HCT116 (cell line): ENCODE data around the gene COL23A1. TPM values are rescaled to one million over a fixed set of nuclear protein-coding genes. Genes with fewer than 3 reads are reported as not detected.

Source experiments
- ATAC-seq: fragments of 200-7000 bp; cut with Tn5 transposase; 2 replicates; pipeline ENCODE4 v1.9.1; 2020; ENCODE audit warnings: mild to moderate bottlenecking, moderate library complexity
- BruUV-seq: library from RNA; stranded (reverse); fragments of 400-500 nt; replicated peaks from 2 replicates; lab custom pipeline; 2021; lab: Mats Ljungman, UMichigan
- CTCF ChIA-PET: fragments of 300-600 bp; sonication (Branson Sonifier 250); formaldehyde crosslinking; loops from one replicate; lab custom pipeline; 2021; ENCODE audit warnings: antibody characterized with exemption; lab: Charles Lee
- POLR2A ChIA-PET: fragments of 300-600, 350-600 bp; sonication (Branson Sonifier 250); formaldehyde crosslinking; loops from one replicate; lab custom pipeline; 2021; ENCODE audit warnings: antibody characterized with exemption; lab: Charles Lee
- RAD21 ChIA-PET, 2 experiments: fragments of 300-600 bp; sonication (Branson Sonifier 250); formaldehyde crosslinking; loops; one replicate each; lab custom pipeline; 2023; ENCODE audit warnings: low total read pairs in 2 of 2; ENCODE audit not compliant: uncharacterized antibody in 2 of 2, unreplicated experiment in 2 of 2, low non-redundant PET in 1 of 2; lab: Charles Lee
- DNase-seq: peaks from one replicate; pipeline ENCODE4 v3.0.0-alpha.2; 2010; ENCODE audit warnings: low read depth, low spot score
- H2AFZ ChIP-seq: fragments of 200-600 bp; shearing (Covaris generic), sonication (generic); 2 replicates; pipeline ENCODE4 v1.6.1; 2017; ENCODE audit warnings: low read depth, mixed run types, mixed read lengths, antibody characterized with exemption, low read length; ENCODE audit not compliant: poor library complexity, severe bottlenecking
- H3K27ac ChIP-seq: 2 replicates; pipeline ENCODE4 v1.5.1; 2012; ENCODE audit warnings: low read depth, low read length
- H3K27me3 ChIP-seq: fragments of 200-600 bp; sonication (generic); 2 replicates; pipeline ENCODE4 v1.6.1; 2016; ENCODE audit warnings: mixed run types, low read length, mixed read lengths; ENCODE audit not compliant: insufficient read depth
- H3K36me3 ChIP-seq, 2 experiments: fragments of 200-500 bp in 1 of 2; fragments of 200-600 bp in 1 of 2; sonication (Bioruptor generic) in 1 of 2; sonication (generic) in 1 of 2; 2 replicates each; pipeline versions ENCODE4 v1.5.1 to v1.6.1; 2014 to 2016; ENCODE audit warnings: low read length in 2 of 2, inconsistent platforms in 1 of 2, mixed read lengths in 1 of 2, mixed run types in 1 of 2; ENCODE audit not compliant: insufficient read depth in 2 of 2, control insufficient read depth in 1 of 2
- H3K4me1 ChIP-seq, 2 experiments: fragments of 200-600 bp in 1 of 2; sonication (generic) in 1 of 2; 2 replicates each; pipeline versions ENCODE4 v1.5.1 to v1.6.1; 2012 to 2017; ENCODE audit warnings: low read length in 2 of 2, inconsistent platforms in 1 of 2, mild to moderate bottlenecking in 1 of 2, mixed read lengths in 1 of 2, mixed run types in 1 of 2, moderate library complexity in 1 of 2; ENCODE audit not compliant: insufficient read depth in 2 of 2, control insufficient read depth in 1 of 2
- H3K4me2 ChIP-seq: fragments of 200-600 bp; sonication (generic); 2 replicates; pipeline ENCODE4 v1.6.1; 2017; ENCODE audit warnings: mixed run types, low read length, mixed read lengths
- H3K4me3 ChIP-seq, 2 experiments: fragments of 200-600 bp in 1 of 2; sonication (generic) in 1 of 2; replicated peaks in 1 of 2; 2 replicates each; pipeline ENCODE4 v1.5.1; 2011 to 2016; ENCODE audit warnings: low read length in 2 of 2, control low read depth in 1 of 2, low read depth in 1 of 2, mild to moderate bottlenecking in 1 of 2, mixed read lengths in 1 of 2, mixed run types in 1 of 2
- H3K79me2 ChIP-seq: fragments of 200-600 bp; sonication (generic); 2 replicates; pipeline ENCODE4 v1.6.1; 2017; ENCODE audit warnings: mild to moderate bottlenecking, mixed run types, low read length, moderate library complexity, mixed read lengths; ENCODE audit not compliant: insufficient read depth
- H3K9ac ChIP-seq: fragments of 200-600 bp; sonication (generic); 2 replicates; pipeline ENCODE4 v1.6.1; 2016; ENCODE audit warnings: low read length, mixed read lengths
- H3K9me2 ChIP-seq: fragments of 200-600 bp; sonication (generic), shearing (Covaris generic); 2 replicates; pipeline ENCODE4 v1.6.1; 2017; ENCODE audit warnings: mixed run types, mild to moderate bottlenecking, moderate library complexity; ENCODE audit not compliant: insufficient read depth
- H3K9me3 ChIP-seq, 2 experiments: fragments of 200-500 bp in 1 of 2; fragments of 200-600 bp in 1 of 2; sonication (Bioruptor generic) in 1 of 2; sonication (generic) in 1 of 2; 2 replicates each; pipeline ENCODE4 v1.6.1; 2014 to 2017; ENCODE audit warnings: low read length in 2 of 2, mixed read lengths in 2 of 2, inconsistent platforms in 1 of 2, low read depth in 1 of 2, mild to moderate bottlenecking in 1 of 2, mixed run types in 1 of 2, moderate library complexity in 1 of 2; ENCODE audit not compliant: control insufficient read depth in 1 of 2, insufficient read depth in 1 of 2
- H4K20me1 ChIP-seq: fragments of 200-600 bp; sonication (generic), shearing (Covaris generic); 2 replicates; pipeline ENCODE4 v1.6.1; 2017; ENCODE audit warnings: mixed run types, mild to moderate bottlenecking, moderate library complexity; ENCODE audit not compliant: insufficient read depth
- CBX3 ChIP-seq: IDR thresholded peaks from 2 replicates; pipeline ENCODE4 v1.6.1; 2012; ENCODE audit warnings: low read depth
- EGR1 ChIP-seq: IDR thresholded peaks from 2 replicates; pipeline ENCODE4 v1.6.1; 2012; ENCODE audit warnings: low read depth
- ELF1 ChIP-seq: IDR thresholded peaks from 2 replicates; pipeline ENCODE4 v1.6.1; 2012; ENCODE audit warnings: low read depth, borderline replicate concordance
- EZH2 ChIP-seq: fragments of 200-600 bp; sonication (generic); IDR thresholded peaks from 2 replicates; pipeline ENCODE4 v1.6.1; 2017; ENCODE audit warnings: antibody characterized with exemption, mixed run types
- EZH2phosphoT487 ChIP-seq: fragments of 200-600 bp; IDR thresholded peaks from 2 replicates; pipeline ENCODE4 v1.6.1; 2018; ENCODE audit warnings: antibody characterized with exemption, borderline replicate concordance
- FOSL1 ChIP-seq: IDR thresholded peaks from 2 replicates; pipeline ENCODE4 v1.6.1; 2012; ENCODE audit warnings: low read depth
- JUND ChIP-seq: IDR thresholded peaks from 2 replicates; pipeline ENCODE4 v1.6.1; 2012
- POLR2A ChIP-seq: IDR thresholded peaks from 2 replicates; pipeline ENCODE4 v1.7.0; 2011; ENCODE audit warnings: borderline replicate concordance; ENCODE audit not compliant: insufficient read depth, insufficient read length; ENCODE audit errors: extremely low read depth
- REST ChIP-seq: IDR thresholded peaks from 2 replicates; pipeline ENCODE4 v1.6.1; 2012; ENCODE audit warnings: low read depth
- SIN3A ChIP-seq: IDR thresholded peaks from 2 replicates; pipeline ENCODE4 v1.6.1; 2012; ENCODE audit warnings: low read depth
- SP1 ChIP-seq: IDR thresholded peaks from 2 replicates; pipeline ENCODE4 v1.6.1; 2012; ENCODE audit warnings: low read depth
- YY1 ChIP-seq: IDR thresholded peaks from 2 replicates; pipeline ENCODE4 v1.6.1; 2011; ENCODE audit warnings: low read length, low read depth, moderate library complexity, mild to moderate bottlenecking; ENCODE audit not compliant: insufficient replicate concordance; ENCODE audit errors: extremely low read depth
- ZFX ChIP-seq: fragments of 450-650 bp; IDR thresholded peaks from 2 replicates; pipeline ENCODE4 v1.6.1; 2017
- ZNF274 ChIP-seq: fragments of 200-500 bp; sonication (Bioruptor generic); IDR thresholded peaks from 2 replicates; pipeline ENCODE4 v1.6.1; 2014; ENCODE audit warnings: mild to moderate bottlenecking, low read depth, low read length, inconsistent platforms
- intact Hi-C: fragments of 100-400 bp; cut with micrococcal nuclease; formaldehyde crosslinking; loops from 2 replicates; pipeline ENCODE4 v1.10.0; 2022
- total RNA-seq: library from RNA; stranded (reverse); gene quantifications from one replicate; pipeline ENCODE4 v1.2.1, GENCODE V29; 2021; ENCODE audit not compliant: unreplicated experiment
- TF ChIP-seq, protein P1 (sequence below): IDR thresholded peaks from 2 replicates; pipeline ENCODE4 v1.6.1; 2012
- TF ChIP-seq, protein P2 (sequence below), 3 experiments: fragments of 200-600 bp in 1 of 3; sonication (generic) in 1 of 3; IDR thresholded peaks in 2 of 3; conservative IDR thresholded peaks in 1 of 3; 2 replicates each; pipeline ENCODE4 v1.5.1; 2012 to 2017; ENCODE audit warnings: low read depth in 2 of 3, low read length in 2 of 3, antibody characterized with exemption in 1 of 3, borderline replicate concordance in 1 of 3, control low read depth in 1 of 3, mild to moderate bottlenecking in 1 of 3, mixed read lengths in 1 of 3, mixed run types in 1 of 3, moderate library complexity in 1 of 3; ENCODE audit not compliant: insufficient read depth in 1 of 3

COL23A1 gene
- total RNA-seq, 1 experiment from 2014 or later, result not detected

GRCh38 chr5:178323961-178324360 is 266.2 kb downstream of the COL23A1 start:
- no peak overlapping the region for H3K4me2 ChIP-seq
- H3K9ac ChIP-seq, result no peak overlapping the region
- no TSS peak for BruUV-seq
- DNase-seq (no peak), ATAC-seq (no peak)
- no peaks in the 10 kb centered on the region for H3K79me2 ChIP-seq
- CTCF ChIA-PET, result no interaction called here
- RAD21 ChIA-PET, result no interaction called here
- intact Hi-C loops, result no loop called here
- no peak overlapping the region for H3K4me3 ChIP-seq
- POLR2A ChIA-PET, result no interaction called here
- no peak overlapping the region for H3K27ac ChIP-seq
- no peak overlapping the region for H2AFZ ChIP-seq
- no peaks in the 10 kb centered on the region for H3K9me2 ChIP-seq
- H3K4me1 ChIP-seq, result no peaks in the 10 kb centered on the region
- H3K27me3 ChIP-seq, result no peaks in the 10 kb centered on the region
- H3K36me3 ChIP-seq, result no peaks in the 10 kb centered on the region
- H3K9me3 ChIP-seq, result no peaks in the 10 kb centered on the region
- H4K20me1 ChIP-seq, result no peaks in the 10 kb centered on the region
- TF ChIP-seq, protein P1, sequence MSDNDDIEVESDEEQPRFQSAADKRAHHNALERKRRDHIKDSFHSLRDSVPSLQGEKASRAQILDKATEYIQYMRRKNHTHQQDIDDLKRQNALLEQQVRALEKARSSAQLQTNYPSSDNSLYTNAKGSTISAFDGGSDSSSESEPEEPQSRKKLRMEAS, result no peak
- TF ChIP-seq ZFX, result no peak
- TF ChIP-seq CBX3, result no peak
- no peak for TF ChIP-seq SP1
- no peak for TF ChIP-seq EZH2
- no peak for TF ChIP-seq EZH2phosphoT487
- TF ChIP-seq, all 23 proteins: peak for 0

GRCh38 chr5:178323541-178323865 is 266.7 kb downstream of the COL23A1 start:
- BruUV-seq, result no TSS peak
- H2AFZ ChIP-seq, result no peak overlapping the region
- intact Hi-C loops, result no loop called here
- TF ChIP-seq REST, result no peak
- TF ChIP-seq JUND, result no peak
- no peak for TF ChIP-seq FOSL1
- TF ChIP-seq ZFX, result no peak
- TF ChIP-seq, protein P2, sequence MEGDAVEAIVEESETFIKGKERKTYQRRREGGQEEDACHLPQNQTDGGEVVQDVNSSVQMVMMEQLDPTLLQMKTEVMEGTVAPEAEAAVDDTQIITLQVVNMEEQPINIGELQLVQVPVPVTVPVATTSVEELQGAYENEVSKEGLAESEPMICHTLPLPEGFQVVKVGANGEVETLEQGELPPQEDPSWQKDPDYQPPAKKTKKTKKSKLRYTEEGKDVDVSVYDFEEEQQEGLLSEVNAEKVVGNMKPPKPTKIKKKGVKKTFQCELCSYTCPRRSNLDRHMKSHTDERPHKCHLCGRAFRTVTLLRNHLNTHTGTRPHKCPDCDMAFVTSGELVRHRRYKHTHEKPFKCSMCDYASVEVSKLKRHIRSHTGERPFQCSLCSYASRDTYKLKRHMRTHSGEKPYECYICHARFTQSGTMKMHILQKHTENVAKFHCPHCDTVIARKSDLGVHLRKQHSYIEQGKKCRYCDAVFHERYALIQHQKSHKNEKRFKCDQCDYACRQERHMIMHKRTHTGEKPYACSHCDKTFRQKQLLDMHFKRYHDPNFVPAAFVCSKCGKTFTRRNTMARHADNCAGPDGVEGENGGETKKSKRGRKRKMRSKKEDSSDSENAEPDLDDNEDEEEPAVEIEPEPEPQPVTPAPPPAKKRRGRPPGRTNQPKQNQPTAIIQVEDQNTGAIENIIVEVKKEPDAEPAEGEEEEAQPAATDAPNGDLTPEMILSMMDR (IDR thresholded peaks at IDR 0.05 in 2 of 3, conservative IDR thresholded peaks at IDR 0.05 in 1 of 3; ENCODE audit: borderline replicate concordance in 1 of 3, insufficient read depth in 1 of 3, low read depth in 2 of 3, low read length in 2 of 3), result no peak
- TF ChIP-seq CBX3, result no peak
- no peak for TF ChIP-seq ELF1
- no peak for TF ChIP-seq SIN3A
- TF ChIP-seq ZNF274, result no peak
- TF ChIP-seq, protein P1, result no peak
- no peak for TF ChIP-seq EZH2phosphoT487
- TF ChIP-seq POLR2A, result no peak
- TF ChIP-seq SP1, result no peak
- TF ChIP-seq EGR1, result no peak
- no peak for TF ChIP-seq YY1

More at GRCh38 chr5:178323541-178323865, 266.7 kb downstream of the COL23A1 start:
- Histone ChIP-seq H4K20me1 (no peaks in the 10 kb centered on the region), H3K79me2 (no peaks in the 10 kb centered on the region), H3K27me3 (no peaks in the 10 kb centered on the region), H3K36me3 (no peaks in the 10 kb centered on the region), H3K9me3 (no peaks in the 10 kb centered on the region), H3K4me1 (no peaks in the 10 kb centered on the region), H3K4me2 (no peak overlapping the region), H3K9ac (no peak overlapping the region), H3K27ac (no peak overlapping the region), H3K4me3 (no peak overlapping the region), H3K9me2 (no peaks in the 10 kb centered on the region)
- ChIA-PET POLR2A (no interaction called here), RAD21 (no interaction called here), CTCF (no interaction called here)
- ATAC-seq (no peak), DNase-seq (no peak)
